K562 (cell line): ENCODE measurements around the gene G6PD. TPM values are rescaled to one million over a fixed set of nuclear protein-coding genes. Genes with fewer than 3 reads are reported as not detected.
A peak's percentile ranks its signal among the peaks of the same experiment; 100 is the strongest.

ENCODE experiments used
- DPF2 ChIP-seq: fragments of 450-650 bp; IDR thresholded peaks from 2 replicates; pipeline ENCODE4 v1.6.1; 2016
- EGR1 ChIP-seq: fragments of 450-650 bp; conservative IDR thresholded peaks from 2 replicates; pipeline ENCODE4 v1.6.1; 2017; ENCODE audit warnings: mild to moderate bottlenecking
- ERF ChIP-seq: fragments of 450-650 bp; formaldehyde crosslinking; IDR thresholded peaks from 2 replicates; pipeline ENCODE4 v1.4.0; 2020; ENCODE audit warnings: mild to moderate bottlenecking, mixed read lengths
- FUS ChIP-seq: fragments of 200-400 bp; formaldehyde crosslinking; optimal IDR thresholded peaks from 2 replicates; pipeline ENCODE3; 2017; ENCODE audit warnings: low read depth, low read length
- HNRNPUL1 ChIP-seq: fragments of 200-400 bp; formaldehyde crosslinking; IDR thresholded peaks from 2 replicates; pipeline ENCODE4 v1.6.1; 2017; ENCODE audit warnings: low read length
- KLF1 ChIP-seq: fragments of 450-650 bp; IDR thresholded peaks from 2 replicates; pipeline ENCODE4 v1.6.1; 2016; ENCODE audit warnings: missing genetic modification characterization, missing compliant biosample characterization
- MTA2 ChIP-seq: fragments of 450-650 bp; IDR thresholded peaks from 2 replicates; pipeline ENCODE4 v1.6.1; 2016; ENCODE audit warnings: low read depth
- RFX1 ChIP-seq: fragments of 450-650 bp; IDR thresholded peaks from 2 replicates; pipeline ENCODE4 v1.6.1; 2016; ENCODE audit warnings: mild to moderate bottlenecking, moderate library complexity
- SIRT6 ChIP-seq: IDR thresholded peaks from one replicate; pipeline ENCODE4 v1.6.1; 2012; ENCODE audit warnings: low read depth, mild to moderate bottlenecking, control low read depth, inconsistent platforms, low read length, moderate library complexity
- SNIP1 ChIP-seq: fragments of 450-650 bp; IDR thresholded peaks from 2 replicates; pipeline ENCODE4 v1.7.1; 2017; ENCODE audit warnings: low read depth, mild to moderate bottlenecking
- polyA plus RNA-seq, 8 experiments: library from polyadenylated mRNA; depleted of rRNA in 4 of 8; stranded (reverse) in 5 of 8; unstranded in 3 of 8; fragments of >200 nt; fragmentation: Nextera tagmentation in 2 of 8; fragmentation: Illumina TruSeq in 1 of 8; extraction: Ambion mirVana in 2 of 8; extraction: Trizol in 1 of 8; gene quantifications; 2 replicates each; pipeline versions ENCODE4 v1.2.1 to v1.2.3, GENCODE V29; 2011 to 2014; ENCODE audit warnings: inconsistent platforms in 1 of 8, missing spikeins in 1 of 8
- total RNA-seq, 7 experiments: library from RNA; depleted of rRNA in 6 of 7; stranded (reverse); fragments of >200 nt in 6 of 7; fragmentation: Illumina TruSeq in 2 of 7; extraction: Trizol in 2 of 7; gene quantifications; 2 replicates each; pipeline versions ENCODE4 v1.2.1 to v1.2.3, GENCODE V29; 2011 to 2021; ENCODE audit warnings: low replicate concordance in 1 of 7
- TF ChIP-seq, protein P1 (sequence below): fragments of 250-450 bp; sonication (Bioruptor Pico); IDR thresholded peaks from 2 replicates; pipeline ENCODE4 v1.4.0; 2020
- TF ChIP-seq, protein P2 (sequence below): fragments of 200-800 bp; sonication (Bioruptor generic); IDR thresholded peaks from 2 replicates; pipeline ENCODE4 v1.6.1; 2016; ENCODE audit warnings: missing genetic modification characterization, missing compliant biosample characterization
- TF ChIP-seq, protein P3 (sequence below): fragments of 250-450 bp; sonication (Bioruptor Pico); IDR thresholded peaks from 2 replicates; pipeline ENCODE4 v1.6.1; 2021; ENCODE audit warnings: mild to moderate bottlenecking
- TF ChIP-seq, protein P4 (sequence below): fragments of 250-450 bp; sonication (Bioruptor Pico); IDR thresholded peaks from 2 replicates; pipeline ENCODE4 v1.8.0; 2022; ENCODE audit warnings: inconsistent platforms

The G6PD gene
- total and polyA plus RNA-seq, 9 of the 15 experiments (the other 6 are each of a cell fraction or from before 2014, with no cell fraction given): 2.9 to 222 (median 66.4) TPM

DNA sequence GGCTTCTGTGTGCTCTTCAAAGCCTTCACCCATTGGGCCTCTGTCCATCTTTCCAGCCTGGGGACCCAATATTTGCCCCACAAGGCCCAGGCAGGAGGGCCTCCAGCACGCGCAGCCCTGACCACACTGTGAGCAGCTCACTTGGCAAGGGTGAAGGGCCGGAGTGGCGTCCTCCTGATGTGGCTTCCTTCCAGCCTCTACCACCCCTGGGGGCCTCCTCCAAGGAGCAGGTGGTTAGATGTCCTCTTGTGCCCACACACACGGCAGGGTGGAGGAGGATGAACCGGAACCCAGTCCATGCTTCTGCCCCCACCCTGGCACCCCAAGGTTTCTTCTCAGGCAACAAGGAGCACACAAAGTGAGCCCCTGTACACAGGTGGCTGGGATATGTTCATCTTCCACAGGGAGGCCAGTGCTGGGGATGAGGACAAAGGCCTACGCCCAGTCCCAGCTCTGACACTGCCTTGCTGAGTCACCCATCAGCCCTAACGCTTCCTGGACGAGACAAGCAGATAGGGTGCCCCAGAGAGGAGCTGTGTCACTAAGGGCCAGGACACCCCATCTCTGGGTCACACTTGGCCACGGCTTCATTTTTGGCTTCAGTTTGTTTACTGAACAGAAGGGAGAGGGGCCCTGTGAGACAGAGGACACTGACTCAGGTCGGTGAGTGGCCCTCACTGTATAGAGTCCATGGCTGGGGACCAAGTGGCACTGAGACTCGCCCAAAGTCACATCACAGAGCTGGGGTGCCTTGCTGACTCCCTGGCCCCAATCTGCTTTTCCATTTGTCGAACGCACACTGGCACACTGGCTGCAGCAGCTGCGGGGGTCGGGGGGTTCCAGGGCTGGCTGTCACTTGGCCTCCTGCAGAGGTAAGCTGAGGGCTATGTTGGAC is 62.1 kb downstream of the G6PD start (continued):
- TF ChIP-seq, protein P1, sequence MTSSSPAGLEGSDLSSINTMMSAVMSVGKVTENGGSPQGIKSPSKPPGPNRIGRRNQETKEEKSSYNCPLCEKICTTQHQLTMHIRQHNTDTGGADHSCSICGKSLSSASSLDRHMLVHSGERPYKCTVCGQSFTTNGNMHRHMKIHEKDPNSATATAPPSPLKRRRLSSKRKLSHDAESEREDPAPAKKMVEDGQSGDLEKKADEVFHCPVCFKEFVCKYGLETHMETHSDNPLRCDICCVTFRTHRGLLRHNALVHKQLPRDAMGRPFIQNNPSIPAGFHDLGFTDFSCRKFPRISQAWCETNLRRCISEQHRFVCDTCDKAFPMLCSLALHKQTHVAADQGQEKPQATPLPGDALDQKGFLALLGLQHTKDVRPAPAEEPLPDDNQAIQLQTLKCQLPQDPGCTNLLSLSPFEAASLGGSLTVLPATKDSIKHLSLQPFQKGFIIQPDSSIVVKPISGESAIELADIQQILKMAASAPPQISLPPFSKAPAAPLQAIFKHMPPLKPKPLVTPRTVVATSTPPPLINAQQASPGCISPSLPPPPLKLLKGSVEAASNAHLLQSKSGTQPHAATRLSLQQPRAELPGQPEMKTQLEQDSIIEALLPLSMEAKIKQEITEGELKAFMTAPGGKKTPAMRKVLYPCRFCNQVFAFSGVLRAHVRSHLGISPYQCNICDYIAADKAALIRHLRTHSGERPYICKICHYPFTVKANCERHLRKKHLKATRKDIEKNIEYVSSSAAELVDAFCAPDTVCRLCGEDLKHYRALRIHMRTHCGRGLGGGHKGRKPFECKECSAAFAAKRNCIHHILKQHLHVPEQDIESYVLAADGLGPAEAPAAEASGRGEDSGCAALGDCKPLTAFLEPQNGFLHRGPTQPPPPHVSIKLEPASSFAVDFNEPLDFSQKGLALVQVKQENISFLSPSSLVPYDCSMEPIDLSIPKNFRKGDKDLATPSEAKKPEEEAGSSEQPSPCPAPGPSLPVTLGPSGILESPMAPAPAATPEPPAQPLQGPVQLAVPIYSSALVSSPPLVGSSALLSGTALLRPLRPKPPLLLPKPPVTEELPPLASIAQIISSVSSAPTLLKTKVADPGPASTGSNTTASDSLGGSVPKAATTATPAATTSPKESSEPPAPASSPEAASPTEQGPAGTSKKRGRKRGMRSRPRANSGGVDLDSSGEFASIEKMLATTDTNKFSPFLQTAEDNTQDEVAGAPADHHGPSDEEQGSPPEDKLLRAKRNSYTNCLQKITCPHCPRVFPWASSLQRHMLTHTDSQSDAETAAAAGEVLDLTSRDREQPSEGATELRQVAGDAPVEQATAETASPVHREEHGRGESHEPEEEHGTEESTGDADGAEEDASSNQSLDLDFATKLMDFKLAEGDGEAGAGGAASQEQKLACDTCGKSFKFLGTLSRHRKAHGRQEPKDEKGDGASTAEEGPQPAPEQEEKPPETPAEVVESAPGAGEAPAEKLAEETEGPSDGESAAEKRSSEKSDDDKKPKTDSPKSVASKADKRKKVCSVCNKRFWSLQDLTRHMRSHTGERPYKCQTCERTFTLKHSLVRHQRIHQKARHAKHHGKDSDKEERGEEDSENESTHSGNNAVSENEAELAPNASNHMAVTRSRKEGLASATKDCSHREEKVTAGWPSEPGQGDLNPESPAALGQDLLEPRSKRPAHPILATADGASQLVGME (CRISPR knock-in tag): no peak
- TF ChIP-seq DPF2 (peak; percentile 80), SIRT6 (no peak), KLF1 (tag) (no peak; the same call in 1 of the 2 replicates), MTA2 (no peak), RFX1 (no peak), FUS (no peak), HNRNPUL1 (no peak), SNIP1 (no peak), ERF (CRISPR knock-in tag) (no peak), EGR1 (no peak)
- TF ChIP-seq, protein P2, sequence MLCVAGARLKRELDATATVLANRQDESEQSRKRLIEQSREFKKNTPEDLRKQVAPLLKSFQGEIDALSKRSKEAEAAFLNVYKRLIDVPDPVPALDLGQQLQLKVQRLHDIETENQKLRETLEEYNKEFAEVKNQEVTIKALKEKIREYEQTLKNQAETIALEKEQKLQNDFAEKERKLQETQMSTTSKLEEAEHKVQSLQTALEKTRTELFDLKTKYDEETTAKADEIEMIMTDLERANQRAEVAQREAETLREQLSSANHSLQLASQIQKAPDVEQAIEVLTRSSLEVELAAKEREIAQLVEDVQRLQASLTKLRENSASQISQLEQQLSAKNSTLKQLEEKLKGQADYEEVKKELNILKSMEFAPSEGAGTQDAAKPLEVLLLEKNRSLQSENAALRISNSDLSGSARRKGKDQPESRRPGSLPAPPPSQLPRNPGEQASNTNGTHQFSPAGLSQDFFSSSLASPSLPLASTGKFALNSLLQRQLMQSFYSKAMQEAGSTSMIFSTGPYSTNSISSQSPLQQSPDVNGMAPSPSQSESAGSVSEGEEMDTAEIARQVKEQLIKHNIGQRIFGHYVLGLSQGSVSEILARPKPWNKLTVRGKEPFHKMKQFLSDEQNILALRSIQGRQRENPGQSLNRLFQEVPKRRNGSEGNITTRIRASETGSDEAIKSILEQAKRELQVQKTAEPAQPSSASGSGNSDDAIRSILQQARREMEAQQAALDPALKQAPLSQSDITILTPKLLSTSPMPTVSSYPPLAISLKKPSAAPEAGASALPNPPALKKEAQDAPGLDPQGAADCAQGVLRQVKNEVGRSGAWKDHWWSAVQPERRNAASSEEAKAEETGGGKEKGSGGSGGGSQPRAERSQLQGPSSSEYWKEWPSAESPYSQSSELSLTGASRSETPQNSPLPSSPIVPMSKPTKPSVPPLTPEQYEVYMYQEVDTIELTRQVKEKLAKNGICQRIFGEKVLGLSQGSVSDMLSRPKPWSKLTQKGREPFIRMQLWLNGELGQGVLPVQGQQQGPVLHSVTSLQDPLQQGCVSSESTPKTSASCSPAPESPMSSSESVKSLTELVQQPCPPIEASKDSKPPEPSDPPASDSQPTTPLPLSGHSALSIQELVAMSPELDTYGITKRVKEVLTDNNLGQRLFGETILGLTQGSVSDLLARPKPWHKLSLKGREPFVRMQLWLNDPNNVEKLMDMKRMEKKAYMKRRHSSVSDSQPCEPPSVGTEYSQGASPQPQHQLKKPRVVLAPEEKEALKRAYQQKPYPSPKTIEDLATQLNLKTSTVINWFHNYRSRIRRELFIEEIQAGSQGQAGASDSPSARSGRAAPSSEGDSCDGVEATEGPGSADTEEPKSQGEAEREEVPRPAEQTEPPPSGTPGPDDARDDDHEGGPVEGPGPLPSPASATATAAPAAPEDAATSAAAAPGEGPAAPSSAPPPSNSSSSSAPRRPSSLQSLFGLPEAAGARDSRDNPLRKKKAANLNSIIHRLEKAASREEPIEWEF (CRISPR knock-in tag): no peak
- TF ChIP-seq, protein P3, sequence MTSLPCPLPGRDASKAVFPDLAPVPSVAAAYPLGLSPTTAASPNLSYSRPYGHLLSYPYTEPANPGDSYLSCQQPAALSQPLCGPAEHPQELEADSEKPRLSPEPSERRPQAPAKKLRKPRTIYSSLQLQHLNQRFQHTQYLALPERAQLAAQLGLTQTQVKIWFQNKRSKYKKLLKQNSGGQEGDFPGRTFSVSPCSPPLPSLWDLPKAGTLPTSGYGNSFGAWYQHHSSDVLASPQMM: no peak
- TF ChIP-seq, protein P4, sequence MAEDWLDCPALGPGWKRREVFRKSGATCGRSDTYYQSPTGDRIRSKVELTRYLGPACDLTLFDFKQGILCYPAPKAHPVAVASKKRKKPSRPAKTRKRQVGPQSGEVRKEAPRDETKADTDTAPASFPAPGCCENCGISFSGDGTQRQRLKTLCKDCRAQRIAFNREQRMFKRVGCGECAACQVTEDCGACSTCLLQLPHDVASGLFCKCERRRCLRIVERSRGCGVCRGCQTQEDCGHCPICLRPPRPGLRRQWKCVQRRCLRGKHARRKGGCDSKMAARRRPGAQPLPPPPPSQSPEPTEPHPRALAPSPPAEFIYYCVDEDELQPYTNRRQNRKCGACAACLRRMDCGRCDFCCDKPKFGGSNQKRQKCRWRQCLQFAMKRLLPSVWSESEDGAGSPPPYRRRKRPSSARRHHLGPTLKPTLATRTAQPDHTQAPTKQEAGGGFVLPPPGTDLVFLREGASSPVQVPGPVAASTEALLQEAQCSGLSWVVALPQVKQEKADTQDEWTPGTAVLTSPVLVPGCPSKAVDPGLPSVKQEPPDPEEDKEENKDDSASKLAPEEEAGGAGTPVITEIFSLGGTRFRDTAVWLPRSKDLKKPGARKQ (CRISPR knock-in tag): no peak
